ENCODE data around the gene FOXN3.
A peak's percentile ranks its signal among the peaks of the same experiment; 100 is the strongest.

Gene FOXN3

DNA sequence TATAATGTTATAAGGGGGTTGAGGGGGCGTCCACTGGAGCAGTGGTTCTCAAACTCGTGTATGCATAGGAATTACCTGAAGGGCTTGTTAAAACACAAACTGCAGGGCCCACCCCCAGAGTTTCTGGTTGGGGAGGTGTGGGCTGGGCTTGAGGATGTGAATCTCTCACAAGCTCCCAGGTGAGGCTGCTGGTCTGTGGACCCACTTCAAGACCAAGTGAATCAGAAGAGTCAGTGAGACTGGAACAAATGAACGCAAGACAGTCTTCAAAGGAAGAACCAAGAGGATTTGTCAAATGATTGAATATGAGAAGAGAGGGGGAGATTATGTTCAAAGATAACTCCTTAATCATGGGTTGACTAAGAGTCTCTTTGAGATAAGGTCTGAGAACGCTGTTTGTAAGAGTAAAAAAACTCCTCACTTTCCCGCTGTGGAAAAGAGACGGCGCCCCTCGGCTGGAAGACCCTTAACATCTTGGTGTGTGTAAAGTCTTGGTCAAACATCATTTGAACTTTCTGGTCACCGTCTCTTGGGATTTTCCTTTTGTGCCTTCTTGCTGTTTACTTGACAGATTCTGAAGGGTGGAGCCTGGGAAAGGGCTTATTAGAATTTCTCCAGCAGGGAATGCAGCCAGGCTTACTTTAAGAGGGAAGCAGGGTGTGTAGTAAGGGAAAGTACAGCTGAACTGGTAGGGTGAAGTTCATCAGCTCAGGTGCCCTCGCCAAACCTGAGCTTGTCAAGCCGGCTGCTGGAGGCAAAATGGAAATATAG, 5.3 kb upstream of the FOXN3 start:
- Histone ChIP-seq H3K9me3 (ENCODE audit: control insufficient read depth, insufficient read depth, low read length) (no peaks in the 10 kb centered on the region), H3K4me3 (ENCODE audit: low read length) (no peak overlapping the region), H3K36me3 (ENCODE audit: control insufficient read depth, insufficient read depth, low read length) (no peaks in the 10 kb centered on the region), H3K27ac (ENCODE audit: low read length) (no peak overlapping the region), H3K27me3 (ENCODE audit: control insufficient read depth, insufficient read depth, low read length) (no peaks in the 10 kb centered on the region), H3K4me1 (ENCODE audit: control insufficient read depth, insufficient read depth, low read length) (peaks cover 5% of the 10 kb centered on the region)
- no CpG with 5 or more reads among the region's 11 CpGs for WGBS (ENCODE audit: insufficient coverage, insufficient read length)
- no peak for DNase-seq (ENCODE audit: low read depth, low spot score)

DNA sequence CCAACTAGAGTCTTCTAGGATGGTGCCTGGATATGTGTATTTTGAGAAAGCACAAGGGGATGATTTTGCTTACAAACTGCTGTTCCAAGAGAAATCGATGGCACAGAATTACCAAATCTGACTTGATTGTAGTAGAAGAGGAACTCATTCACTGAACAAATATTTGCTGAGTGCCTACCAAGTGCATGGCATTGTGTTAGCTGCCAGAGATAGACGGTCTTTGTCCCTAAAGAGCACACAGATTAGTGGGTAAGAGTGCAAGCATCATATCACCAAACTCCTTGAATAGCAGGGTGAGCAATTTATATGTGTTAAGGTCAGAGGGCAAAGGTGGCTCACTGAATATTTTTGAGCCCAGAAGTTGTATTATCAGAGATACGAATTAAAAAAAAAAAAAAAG, 3.5 kb upstream of the FOXN3 start:
- Histone ChIP-seq H3K27me3 (ENCODE audit: control insufficient read depth, insufficient read depth, low read length) (no peaks in the 10 kb centered on the region), H3K4me3 (ENCODE audit: low read length) (no peak overlapping the region), H3K27ac (ENCODE audit: low read length) (no peak overlapping the region), H3K4me1 (ENCODE audit: control insufficient read depth, insufficient read depth, low read length) (peaks cover 5% of the 10 kb centered on the region), H3K9me3 (ENCODE audit: control insufficient read depth, insufficient read depth, low read length) (no peaks in the 10 kb centered on the region), H3K36me3 (ENCODE audit: control insufficient read depth, insufficient read depth, low read length) (no peaks in the 10 kb centered on the region)
- DNase-seq (ENCODE audit: low read depth, low spot score), result no peak
- no CpG with 5 or more reads among the region's 3 CpGs for WGBS (ENCODE audit: insufficient coverage, insufficient read length)

DNA sequence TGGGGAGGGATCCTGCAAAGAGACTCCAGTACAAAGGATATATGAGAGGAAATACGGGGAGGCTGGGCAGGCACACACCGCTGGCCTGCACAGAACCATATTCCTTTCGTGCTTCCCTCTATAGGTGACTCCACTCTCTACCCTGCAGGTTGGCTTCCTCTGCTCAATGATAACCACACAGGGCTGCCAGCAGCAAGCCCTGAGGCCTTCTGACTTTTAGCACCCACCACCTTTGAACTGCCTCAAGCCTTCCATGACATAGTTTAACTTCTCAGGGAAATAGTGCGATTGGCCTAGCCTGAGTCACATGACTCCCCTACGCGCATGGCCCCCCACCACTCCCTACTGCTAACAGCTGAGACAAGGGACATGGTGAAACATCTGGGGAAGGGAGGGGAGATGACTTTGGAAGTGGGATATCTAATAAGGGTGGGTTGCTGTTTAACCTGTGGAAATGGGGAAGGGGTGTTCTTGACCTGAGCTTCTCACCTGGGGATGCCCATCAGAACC, 3.0 kb upstream of the FOXN3 start:
- no peak for DNase-seq (ENCODE audit: low read depth, low spot score)
- H3K27ac ChIP-seq (ENCODE audit: low read length), result no peak overlapping the region
- H3K36me3 ChIP-seq (ENCODE audit: control insufficient read depth, insufficient read depth, low read length), result no peaks in the 10 kb centered on the region
- no peaks in the 10 kb centered on the region for H3K9me3 ChIP-seq (ENCODE audit: control insufficient read depth, insufficient read depth, low read length)
- peaks cover 5% of the 10 kb centered on the region for H3K4me1 ChIP-seq (ENCODE audit: control insufficient read depth, insufficient read depth, low read length)
- H3K4me3 ChIP-seq (ENCODE audit: low read length), result no peak overlapping the region
- H3K27me3 ChIP-seq (ENCODE audit: control insufficient read depth, insufficient read depth, low read length), result no peaks in the 10 kb centered on the region
- no CpG with 5 or more reads among the region's 6 CpGs for WGBS (ENCODE audit: insufficient coverage, insufficient read length)

DNA sequence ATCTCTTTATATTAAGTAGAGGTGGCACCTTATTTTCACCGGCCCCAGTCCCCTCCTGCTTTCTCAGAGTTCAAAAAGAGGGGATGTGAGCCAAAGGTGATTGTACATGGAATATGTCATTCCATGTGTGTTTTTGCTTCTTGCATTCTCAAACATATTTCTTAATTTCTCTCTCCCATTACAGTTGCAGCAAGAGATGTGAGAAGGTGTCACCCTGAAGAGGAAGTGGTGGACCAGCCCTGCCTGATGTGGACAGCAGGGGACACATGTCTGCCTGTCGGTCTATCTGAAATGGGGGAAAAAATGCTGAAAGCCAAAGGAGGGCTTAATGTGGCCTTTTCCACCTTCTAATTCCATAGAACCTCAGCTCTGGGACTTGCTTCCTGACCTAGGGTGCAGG, 1.9 kb upstream of the FOXN3 start:
- Histone ChIP-seq H3K4me3 (ENCODE audit: low read length) (no peak overlapping the region), H3K9me3 (ENCODE audit: control insufficient read depth, insufficient read depth, low read length) (no peaks in the 10 kb centered on the region), H3K4me1 (ENCODE audit: control insufficient read depth, insufficient read depth, low read length) (peaks cover 5% of the 10 kb centered on the region), H3K27me3 (ENCODE audit: control insufficient read depth, insufficient read depth, low read length) (no peaks in the 10 kb centered on the region), H3K27ac (ENCODE audit: low read length) (no peak overlapping the region), H3K36me3 (ENCODE audit: control insufficient read depth, insufficient read depth, low read length) (no peaks in the 10 kb centered on the region)
- WGBS (ENCODE audit: insufficient coverage, insufficient read length), result no CpG with 5 or more reads among the region's 2 CpGs
- no peak for DNase-seq (ENCODE audit: low read depth, low spot score)

DNA sequence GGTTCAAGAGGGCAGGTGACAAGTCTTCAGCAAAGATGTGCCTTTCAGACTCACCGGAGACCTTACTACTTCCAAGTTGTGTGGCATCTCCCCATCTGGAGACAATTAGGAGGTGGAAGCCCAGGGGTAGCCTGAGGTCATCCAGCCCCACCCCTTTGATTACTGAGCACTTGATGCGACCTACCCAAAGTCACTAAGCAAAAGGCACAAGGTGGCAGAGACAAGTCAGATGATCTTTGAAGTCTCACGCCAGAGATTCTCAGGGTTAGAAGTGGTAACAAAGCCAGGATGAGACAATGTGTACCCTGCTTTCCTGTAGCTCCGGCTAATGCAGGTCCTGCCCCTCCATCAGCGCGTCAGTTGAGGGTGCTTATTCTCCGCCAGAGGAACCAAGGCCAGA, 1.4 kb upstream of the FOXN3 start:
- DNase-seq (ENCODE audit: low read depth, low spot score), result no peak
- no CpG with 5 or more reads among the region's 7 CpGs for WGBS (ENCODE audit: insufficient coverage, insufficient read length)
- no peaks in the 10 kb centered on the region for H3K36me3 ChIP-seq (ENCODE audit: control insufficient read depth, insufficient read depth, low read length)
- H3K9me3 ChIP-seq (ENCODE audit: control insufficient read depth, insufficient read depth, low read length), result no peaks in the 10 kb centered on the region
- H3K27me3 ChIP-seq (ENCODE audit: control insufficient read depth, insufficient read depth, low read length), result no peaks in the 10 kb centered on the region
- H3K27ac ChIP-seq (ENCODE audit: low read length), result no peak overlapping the region
- H3K4me3 ChIP-seq (ENCODE audit: low read length), result no peak overlapping the region
- peaks cover 5% of the 10 kb centered on the region for H3K4me1 ChIP-seq (ENCODE audit: control insufficient read depth, insufficient read depth, low read length)

DNA sequence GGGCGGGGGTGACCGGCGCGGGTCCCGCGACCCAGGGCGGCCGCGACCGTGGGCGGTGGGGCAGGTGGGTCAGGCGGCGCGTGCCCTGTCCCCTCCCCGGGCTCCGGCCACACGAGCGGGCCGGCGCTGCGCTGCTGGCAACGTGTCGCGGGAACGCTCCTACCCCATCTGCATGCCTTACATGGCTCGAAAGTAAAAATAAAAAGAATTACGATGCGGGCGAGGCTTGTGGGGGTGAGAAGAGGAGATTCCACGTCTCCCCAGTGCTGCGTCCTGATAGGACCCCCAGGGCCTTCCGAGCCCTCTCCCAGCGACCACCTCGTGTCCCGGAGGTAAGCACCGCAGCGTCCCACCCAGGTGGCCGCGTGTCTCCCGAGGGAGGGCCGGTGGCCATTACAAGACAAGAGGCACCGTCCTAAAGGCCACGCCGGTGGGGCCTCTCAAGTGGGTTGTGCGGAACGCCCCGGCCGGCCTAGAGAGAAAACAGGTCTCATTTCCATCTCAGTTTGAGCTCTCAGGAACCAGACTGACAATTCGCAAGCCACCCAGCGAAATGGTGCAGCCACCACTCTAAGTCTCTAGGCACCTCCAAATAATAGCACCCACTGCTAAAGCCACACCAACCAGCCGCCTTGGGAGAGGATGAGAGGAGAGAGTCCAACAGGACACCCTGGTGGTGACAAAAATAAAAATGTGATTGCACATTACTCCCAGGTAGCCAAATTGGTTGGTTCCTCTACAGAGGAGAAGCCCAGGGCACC, 612 bp upstream of the FOXN3 start:
- H3K36me3 ChIP-seq (ENCODE audit: control insufficient read depth, insufficient read depth, low read length), result no peaks in the 10 kb centered on the region
- no peak for DNase-seq (ENCODE audit: low read depth, low spot score)
- peak overlapping the region; percentile 97; the same call in 1 of the 2 replicates for H3K4me3 ChIP-seq (ENCODE audit: low read length)
- H3K9me3 ChIP-seq (ENCODE audit: control insufficient read depth, insufficient read depth, low read length), result no peaks in the 10 kb centered on the region
- no peak overlapping the region for H3K27ac ChIP-seq (ENCODE audit: low read length)
- no CpG with 5 or more reads among the region's 51 CpGs for WGBS (ENCODE audit: insufficient coverage, insufficient read length)
- peaks cover 4% of the 10 kb centered on the region; the same call in 1 of the 2 replicates for H3K4me1 ChIP-seq (ENCODE audit: control insufficient read depth, insufficient read depth, low read length)
- H3K27me3 ChIP-seq (ENCODE audit: control insufficient read depth, insufficient read depth, low read length), result no peaks in the 10 kb centered on the region

DNA sequence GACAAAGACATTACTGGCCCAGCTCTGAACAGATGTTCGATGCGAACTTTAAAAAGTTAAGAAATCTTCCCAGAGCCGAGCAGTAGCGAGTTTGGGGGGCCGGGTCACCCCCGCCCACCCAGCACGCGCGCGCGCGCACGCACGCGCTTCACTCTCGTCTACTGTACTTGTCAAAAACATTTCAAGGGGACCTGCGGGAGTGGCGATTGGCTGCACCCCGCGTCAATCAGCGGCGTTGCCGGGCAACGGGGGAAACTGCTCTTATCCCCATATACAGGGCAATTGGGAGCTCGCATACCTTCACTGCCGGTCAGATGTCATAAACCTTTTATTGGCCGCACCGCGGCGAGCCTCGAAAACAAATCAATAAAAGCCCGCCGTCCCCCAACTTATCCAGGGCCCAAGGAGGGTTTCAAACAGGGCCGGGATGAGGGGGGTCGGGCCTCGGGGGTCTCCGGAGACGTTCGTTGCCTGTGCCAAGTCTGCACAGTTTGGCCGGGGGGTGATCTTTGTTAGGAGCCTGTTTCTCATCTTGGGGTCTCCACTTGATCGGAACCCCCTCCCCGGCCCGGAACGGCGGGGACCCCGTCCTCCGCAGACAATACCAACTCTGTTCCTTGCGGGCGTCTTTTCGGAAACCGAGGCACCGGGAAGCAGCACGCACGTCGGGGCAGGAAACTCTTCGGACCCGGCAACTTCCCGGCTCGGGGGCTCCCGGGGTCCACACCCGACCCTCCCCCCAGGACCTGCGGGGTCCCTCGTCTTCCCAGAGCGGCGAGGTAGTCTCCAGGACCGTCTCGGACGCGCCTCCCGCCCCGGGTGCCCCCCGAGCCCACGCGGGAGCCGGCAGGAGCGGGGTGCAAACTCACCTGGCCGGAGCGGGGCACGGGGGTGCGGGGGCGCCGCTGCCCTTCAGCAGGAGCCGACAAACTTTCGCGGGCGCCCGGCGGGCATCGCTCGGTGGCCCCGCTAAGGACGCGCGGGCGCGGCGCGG, 734 bp downstream of the FOXN3 start:
- H3K4me1 ChIP-seq (ENCODE audit: control insufficient read depth, insufficient read depth, low read length), result peaks cover 4% of the 10 kb centered on the region; the same call in 1 of the 2 replicates
- WGBS (ENCODE audit: insufficient coverage, insufficient read length), result no CpG with 5 or more reads among the region's 98 CpGs

DNA sequence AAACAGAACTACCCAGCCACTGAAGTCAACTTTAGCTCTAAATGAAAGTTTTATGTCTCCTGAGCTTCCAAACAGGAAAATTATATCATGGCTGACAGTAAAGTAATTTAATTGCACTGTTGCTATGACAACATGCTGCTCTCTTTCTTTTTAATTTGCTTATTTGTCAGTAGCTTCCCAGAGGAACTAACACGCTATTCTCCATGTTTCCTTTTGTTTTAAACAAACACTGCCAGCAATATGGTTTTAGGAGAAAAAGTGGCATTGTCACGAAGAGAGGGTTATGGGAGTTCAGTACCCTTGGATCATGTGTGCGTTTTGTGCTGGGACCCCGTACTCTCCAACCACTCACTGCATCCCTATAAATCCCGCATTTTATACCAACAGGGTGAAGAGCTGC, 1.9 kb downstream of the FOXN3 start:
- H3K4me3 ChIP-seq (ENCODE audit: low read length), result no peak overlapping the region
- peaks cover 4% of the 10 kb centered on the region; the same call in 1 of the 2 replicates for H3K4me1 ChIP-seq (ENCODE audit: control insufficient read depth, insufficient read depth, low read length)
- no peak overlapping the region for H3K27ac ChIP-seq (ENCODE audit: low read length)
- no peak for DNase-seq (ENCODE audit: low read depth, low spot score)
- no peaks in the 10 kb centered on the region for H3K27me3 ChIP-seq (ENCODE audit: control insufficient read depth, insufficient read depth, low read length)
- no CpG with 5 or more reads among the region's 5 CpGs for WGBS (ENCODE audit: insufficient coverage, insufficient read length)
- peaks cover 8% of the 10 kb centered on the region; the same call in 1 of the 2 replicates for H3K36me3 ChIP-seq (ENCODE audit: control insufficient read depth, insufficient read depth, low read length)
- no peaks in the 10 kb centered on the region for H3K9me3 ChIP-seq (ENCODE audit: control insufficient read depth, insufficient read depth, low read length)

More for the DNA sequence above, 734 bp downstream of the FOXN3 start:
- no peaks in the 10 kb centered on the region for H3K9me3 ChIP-seq (ENCODE audit: control insufficient read depth, insufficient read depth, low read length)
- peak; percentile 87 for DNase-seq (ENCODE audit: low read depth, low spot score)
- H3K27me3 ChIP-seq (ENCODE audit: control insufficient read depth, insufficient read depth, low read length), result no peaks in the 10 kb centered on the region
- H3K27ac ChIP-seq (ENCODE audit: low read length), result no peak overlapping the region
- peaks cover 7% of the 10 kb centered on the region; the same call in 1 of the 2 replicates for H3K36me3 ChIP-seq (ENCODE audit: control insufficient read depth, insufficient read depth, low read length)
- peak overlapping the region; percentile 97 for H3K4me3 ChIP-seq (ENCODE audit: low read length)

DNA sequence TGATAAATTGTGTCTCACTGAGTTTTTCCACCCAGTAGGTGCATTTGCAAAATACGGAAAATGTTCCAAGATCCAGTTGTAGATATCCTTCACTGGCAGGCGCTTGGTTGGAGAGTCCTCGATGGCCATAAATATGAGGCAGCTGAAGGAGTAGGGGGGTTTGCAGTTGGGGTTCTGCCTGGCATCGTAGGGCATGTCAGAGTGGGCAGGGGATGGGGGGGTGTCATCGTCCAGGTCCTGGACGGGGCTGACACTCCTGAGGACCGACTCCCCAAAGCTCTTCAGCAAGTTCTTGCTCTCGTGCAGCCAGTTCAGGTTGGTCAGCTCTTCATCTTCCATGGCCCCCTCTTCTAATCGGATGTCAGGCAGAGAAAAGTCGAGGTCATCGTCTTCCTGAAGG, 5.1 kb downstream of the FOXN3 start:
- Histone ChIP-seq H3K36me3 (ENCODE audit: control insufficient read depth, insufficient read depth, low read length) (peaks cover 8% of the 10 kb centered on the region; the same call in 1 of the 2 replicates), H3K4me1 (ENCODE audit: control insufficient read depth, insufficient read depth, low read length) (peaks cover 7% of the 10 kb centered on the region)
- no peak for DNase-seq (ENCODE audit: low read depth, low spot score)

DNA sequence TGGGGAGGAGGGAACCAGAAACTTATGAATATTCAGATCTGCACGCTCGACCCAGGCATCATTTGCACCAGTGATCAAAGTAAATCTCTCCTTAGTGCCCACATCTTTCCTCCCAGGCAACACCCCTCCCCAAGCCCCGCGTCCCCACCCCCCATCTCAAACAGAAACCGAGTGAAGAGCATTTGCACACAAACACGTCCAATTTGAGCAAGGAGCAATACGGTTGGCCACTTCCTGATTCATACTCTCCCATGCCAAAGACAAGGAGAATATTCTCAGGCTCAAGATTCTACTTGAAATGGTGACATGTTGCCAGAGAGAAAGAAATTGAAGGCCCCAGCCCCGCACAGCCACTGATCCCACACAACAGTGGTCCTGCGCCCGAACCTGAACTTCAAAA, 7.1 kb downstream of the FOXN3 start:
- Histone ChIP-seq H3K36me3 (ENCODE audit: control insufficient read depth, insufficient read depth, low read length) (peaks cover 8% of the 10 kb centered on the region; the same call in 1 of the 2 replicates), H3K4me1 (ENCODE audit: control insufficient read depth, insufficient read depth, low read length) (peaks cover 7% of the 10 kb centered on the region), H3K4me3 (ENCODE audit: low read length) (no peak overlapping the region), H3K27me3 (ENCODE audit: control insufficient read depth, insufficient read depth, low read length) (no peaks in the 10 kb centered on the region), H3K9me3 (ENCODE audit: control insufficient read depth, insufficient read depth, low read length) (no peaks in the 10 kb centered on the region), H3K27ac (ENCODE audit: low read length) (no peak overlapping the region)
- WGBS (ENCODE audit: insufficient coverage, insufficient read length), result no CpG with 5 or more reads among the region's 10 CpGs
- no peak for DNase-seq (ENCODE audit: low read depth, low spot score)

More for the DNA sequence above, 5.1 kb downstream of the FOXN3 start:
- no CpG with 5 or more reads among the region's 11 CpGs for WGBS (ENCODE audit: insufficient coverage, insufficient read length)
- H3K27me3 ChIP-seq (ENCODE audit: control insufficient read depth, insufficient read depth, low read length), result no peaks in the 10 kb centered on the region
- no peaks in the 10 kb centered on the region for H3K9me3 ChIP-seq (ENCODE audit: control insufficient read depth, insufficient read depth, low read length)
- no peak overlapping the region for H3K27ac ChIP-seq (ENCODE audit: low read length)
- H3K4me3 ChIP-seq (ENCODE audit: low read length), result no peak overlapping the region
